ENCODE data around the gene CSNK2B.
A peak's percentile ranks its signal among the peaks of the same experiment; 100 is the strongest.

Gene CSNK2B

GRCh38 chr6:31660381-31661261 lies 5.3 kb upstream of the CSNK2B start, which contains the start of gene C6orf47:
C6orf47 (minus strand) TSS chr6:31660778; CDS start chr6:31659947, 831 bp downstream.
- peak; percentile 42 to 78 (median 57) for DNase-seq (ENCODE audit: low read depth in 2 of 3, low spot score in 1 of 3)

GRCh38 chr6:31661262-31662123 lies 4.4 kb upstream of the CSNK2B start:
- DNase-seq (ENCODE audit: low read depth in 2 of 3, low spot score in 1 of 3) = no peak

- DNase-seq (ENCODE audit: low read depth in 2 of 3, low spot score in 1 of 3) = no peak
These were observed 3.7 kb upstream of the CSNK2B start for GRCh38 chr6:31662124-31662723.

GRCh38 chr6:31663126-31663960 lies 2.5 kb upstream of the CSNK2B start:
- DNase-seq (ENCODE audit: low read depth in 2 of 3, low spot score in 1 of 3) = no peak

GRCh38 chr6:31663961-31664789 lies 1.7 kb upstream of the CSNK2B start:
- no peak for DNase-seq (ENCODE audit: low read depth in 2 of 3, low spot score in 1 of 3)

GRCh38 chr6:31664790-31665500 lies 935 bp upstream of the CSNK2B start, which contains the start of gene GPANK1:
GPANK1 (minus strand) TSS chr6:31664997; CDS start chr6:31664478, 519 bp downstream.
- DNase-seq (ENCODE audit: low read depth in 2 of 3, low spot score in 1 of 3) = peak; percentile 78 to 84 (median 83)

GRCh38 chr6:31666337-31666965 lies 571 bp downstream of the CSNK2B start:
- no peak for DNase-seq (ENCODE audit: low read depth in 2 of 3, low spot score in 1 of 3)

- DNase-seq (ENCODE audit: low read depth in 2 of 3, low spot score in 1 of 3) = no peak
These were observed 3.8 kb downstream of the CSNK2B start, which contains the start of gene LY6G5B for GRCh38 chr6:31669676-31670075. LY6G5B (plus strand) TSS chr6:31669976; CDS start chr6:31670951, 975 bp downstream.

- no peak for DNase-seq (ENCODE audit: low read depth in 2 of 3, low spot score in 1 of 3)
These were observed 10.5 kb downstream of the CSNK2B start for GRCh38 chr6:31676322-31676903.

- DNase-seq (ENCODE audit: low read depth in 2 of 3, low spot score in 1 of 3) = no peak
These were observed 11.0 kb downstream of the CSNK2B start for GRCh38 chr6:31676904-31677303.

- no peak for DNase-seq (ENCODE audit: low read depth in 2 of 3, low spot score in 1 of 3)
These were observed 12.1 kb downstream of the CSNK2B start for GRCh38 chr6:31677955-31678354.

- DNase-seq (ENCODE audit: low read depth in 2 of 3, low spot score in 1 of 3) = peak; percentile 45 to 62 (median 58)
These were observed 14.6 kb downstream of the CSNK2B start, which contains the start of gene LY6G5C for GRCh38 chr6:31680226-31681134. LY6G5C (minus strand) TSS chr6:31681067; CDS start chr6:31680373, 694 bp downstream.

GRCh38 chr6:31681135-31681671 lies 15.3 kb downstream of the CSNK2B start:
- peak in 2 of 3 donors; percentile 12 to 42 for DNase-seq (ENCODE audit: low read depth in 2 of 3, low spot score in 1 of 3)

- DNase-seq (ENCODE audit: low read depth in 2 of 3, low spot score in 1 of 3) = no peak
These were observed 17.7 kb downstream of the CSNK2B start for GRCh38 chr6:31683591-31683990.

- DNase-seq (ENCODE audit: low read depth in 2 of 3, low spot score in 1 of 3) = no peak
These were observed 20.6 kb downstream of the CSNK2B start for GRCh38 chr6:31686483-31686882.

- no peak for DNase-seq (ENCODE audit: low read depth in 2 of 3, low spot score in 1 of 3)
These were observed 21.4 kb downstream of the CSNK2B start for GRCh38 chr6:31687321-31687720.

Data from stimulated activated CD4-positive, alpha-beta T cell treated with anti-CD3 and anti-CD28 coated beads, Interleukin-12 subunit alpha, Interleukin-12 subunit beta, amount 100 ng/mL, for 48 hours (primary cell).